Upper lobe of right lung (tissue), 1 donor: Measurements from ENCODE around the gene ZNF280A. TPM values are rescaled to one million over a fixed set of nuclear protein-coding genes. Genes with fewer than 3 reads are reported as not detected.
"Not testable (repeated sequence)": the region's sequence is repeated elsewhere in the genome, so short reads cannot be mapped to it uniquely, and the experiment has no call there.

Experiments used
- ATAC-seq: fragments of 200-7000 bp; cut with Tn5 transposase; one replicate; pipeline ENCODE4 v1.9.1; 2020; ENCODE audit warnings: mild to moderate bottlenecking, moderate library complexity
- DNase-seq: peaks from one replicate; pipeline ENCODE4 v3.0.0-alpha.2; 2020
- H3K27ac ChIP-seq: fragments of 200-600 bp; one replicate; pipeline ENCODE4 v1.8.0; 2022
- H3K27me3 ChIP-seq: fragments of 200-600 bp; one replicate; pipeline ENCODE4 v1.8.0; 2022; ENCODE audit warnings: mild to moderate bottlenecking
- H3K36me3 ChIP-seq: fragments of 200-600 bp; one replicate; pipeline ENCODE4 v1.8.0; 2022
- H3K4me1 ChIP-seq: fragments of 200-600 bp; one replicate; pipeline ENCODE4 v1.8.0; 2022
- H3K4me3 ChIP-seq: fragments of 200-600 bp; one replicate; pipeline ENCODE4 v1.8.0; 2022; ENCODE audit warnings: mild to moderate bottlenecking
- H3K9me3 ChIP-seq: fragments of 200-600 bp; one replicate; pipeline ENCODE4 v1.8.0; 2022
- CTCF ChIP-seq: fragments of 200-600 bp; IDR thresholded peaks from one replicate; pipeline ENCODE4 v1.8.0; 2022; ENCODE audit warnings: antibody characterized with exemption
- intact Hi-C: fragments of 100-400 bp; cut with DNase I; formaldehyde crosslinking; loops from one replicate; pipeline ENCODE4 v1.11.0; 2022
- total RNA-seq: library from RNA; stranded (reverse); fragmentation: NEBNext Ultra II Directional; extraction: Animal tissue kit (Norgen Biotek cat#: 25700); gene quantifications from one replicate; pipeline ENCODE4 v1.2.1, GENCODE V29; 2021
- donor health status: DM: no; HTN: yes; CAD: no; lungs with severe emphysema.

The ZNF280A gene
- total RNA-seq, 1 donor from 2014 or later = not detected

GRCh38 chr22:22479999-22480532 lies 40.0 kb downstream of the ZNF280A start:
- H3K9me3 ChIP-seq = no peaks in the 10 kb centered on the region
- no peak for DNase-seq
- ATAC-seq = no peak
- no peaks in the 10 kb centered on the region for H3K4me1 ChIP-seq
- no peak for TF ChIP-seq CTCF
- H3K36me3 ChIP-seq = no peaks in the 10 kb centered on the region
- intact Hi-C loops = no loop called here
- no peak overlapping the region for H3K4me3 ChIP-seq
- H3K27ac ChIP-seq = no peak overlapping the region
- H3K27me3 ChIP-seq = peaks cover 4% of the 10 kb centered on the region

GRCh38 chr22:22479116-22479515 lies 41.0 kb downstream of the ZNF280A start:
- Histone ChIP-seq H3K36me3 (no peaks in the 10 kb centered on the region), H3K27ac (no peak overlapping the region), H3K4me3 (no peak overlapping the region), H3K27me3 (peaks cover 4% of the 10 kb centered on the region), H3K9me3 (no peaks in the 10 kb centered on the region), H3K4me1 (no peaks in the 10 kb centered on the region)
- DNase-seq (no peak), ATAC-seq (no peak)
- no peak for TF ChIP-seq CTCF
- intact Hi-C loops = no loop called here

GRCh38 chr22:22478470-22478869 lies 41.6 kb downstream of the ZNF280A start:
- intact Hi-C loops = no loop called here
- Histone ChIP-seq H3K27ac (no peak overlapping the region), H3K4me1 (no peaks in the 10 kb centered on the region), H3K9me3 (no peaks in the 10 kb centered on the region), H3K36me3 (no peaks in the 10 kb centered on the region), H3K4me3 (no peak overlapping the region), H3K27me3 (peaks cover 4% of the 10 kb centered on the region)
- no peak for DNase-seq
- no peak for TF ChIP-seq CTCF
- ATAC-seq = no peak

- H3K9me3 ChIP-seq = no peaks in the 10 kb centered on the region
- no peak for TF ChIP-seq CTCF
- ATAC-seq (no peak), DNase-seq (no peak)
- no peaks in the 10 kb centered on the region for H3K36me3 ChIP-seq
- no peaks in the 10 kb centered on the region for H3K4me1 ChIP-seq
- no peak overlapping the region for H3K4me3 ChIP-seq
- intact Hi-C loops = no loop called here
- no peaks in the 10 kb centered on the region for H3K27me3 ChIP-seq
- H3K27ac ChIP-seq = no peak overlapping the region
These were observed 45.3 kb downstream of the ZNF280A start for GRCh38 chr22:22474733-22475132.

- H3K36me3 ChIP-seq, ATAC-seq, intact Hi-C loops: not testable (repeated sequence)
These were observed 49.0 kb downstream of the ZNF280A start for GRCh38 chr22:22471104-22471503.

GRCh38 chr22:22469527-22469926 lies 50.5 kb downstream of the ZNF280A start:
- H3K4me1 ChIP-seq = no peaks in the 10 kb centered on the region
- no peaks in the 10 kb centered on the region for H3K36me3 ChIP-seq
- TF ChIP-seq CTCF = no peak
- no peak overlapping the region for H3K27ac ChIP-seq
- H3K9me3 ChIP-seq = peaks cover 8% of the 10 kb centered on the region
- ATAC-seq (no peak), DNase-seq (no peak)
- no peaks in the 10 kb centered on the region for H3K27me3 ChIP-seq
- no peak overlapping the region for H3K4me3 ChIP-seq
- intact Hi-C loops = no loop called here

More at GRCh38 chr22:22471104-22471503, 49.0 kb downstream of the ZNF280A start:
- not testable (repeated sequence) for H3K4me3 ChIP-seq, H3K27me3 ChIP-seq, H3K9me3 ChIP-seq, H3K4me1 ChIP-seq, DNase-seq, H3K27ac ChIP-seq

GRCh38 chr22:22468794-22469469 lies 51.1 kb downstream of the ZNF280A start:
- not testable (repeated sequence) for H3K4me3 ChIP-seq, ATAC-seq

More at GRCh38 chr22:22468794-22469469, 51.1 kb downstream of the ZNF280A start:
- H3K36me3 ChIP-seq, H3K27me3 ChIP-seq, H3K9me3 ChIP-seq, DNase-seq, H3K4me1 ChIP-seq, H3K27ac ChIP-seq, intact Hi-C loops: not testable (repeated sequence)
